Measurements from ENCODE around the gene TEX264. TPM values are rescaled to one million over a fixed set of nuclear protein-coding genes. Genes with fewer than 3 reads are reported as not detected.

TEX264 gene
- polyA plus RNA-seq, 1 donor from 2014 or later = 35.4 TPM

GRCh38 chr3:51747840-51748239 is 76.8 kb downstream of the TEX264 start:
- TF ChIP-seq CTCF (IDR thresholded peaks at IDR 0.05; ENCODE audit: poor library complexity, severe bottlenecking) (no peak), TAF1 (IDR thresholded peaks at IDR 0.05; ENCODE audit: low read depth) (no peak), SMC3 (conservative IDR thresholded peaks at IDR 0.05; ENCODE audit: poor library complexity) (no peak)
- TF ChIP-seq, protein P1, sequence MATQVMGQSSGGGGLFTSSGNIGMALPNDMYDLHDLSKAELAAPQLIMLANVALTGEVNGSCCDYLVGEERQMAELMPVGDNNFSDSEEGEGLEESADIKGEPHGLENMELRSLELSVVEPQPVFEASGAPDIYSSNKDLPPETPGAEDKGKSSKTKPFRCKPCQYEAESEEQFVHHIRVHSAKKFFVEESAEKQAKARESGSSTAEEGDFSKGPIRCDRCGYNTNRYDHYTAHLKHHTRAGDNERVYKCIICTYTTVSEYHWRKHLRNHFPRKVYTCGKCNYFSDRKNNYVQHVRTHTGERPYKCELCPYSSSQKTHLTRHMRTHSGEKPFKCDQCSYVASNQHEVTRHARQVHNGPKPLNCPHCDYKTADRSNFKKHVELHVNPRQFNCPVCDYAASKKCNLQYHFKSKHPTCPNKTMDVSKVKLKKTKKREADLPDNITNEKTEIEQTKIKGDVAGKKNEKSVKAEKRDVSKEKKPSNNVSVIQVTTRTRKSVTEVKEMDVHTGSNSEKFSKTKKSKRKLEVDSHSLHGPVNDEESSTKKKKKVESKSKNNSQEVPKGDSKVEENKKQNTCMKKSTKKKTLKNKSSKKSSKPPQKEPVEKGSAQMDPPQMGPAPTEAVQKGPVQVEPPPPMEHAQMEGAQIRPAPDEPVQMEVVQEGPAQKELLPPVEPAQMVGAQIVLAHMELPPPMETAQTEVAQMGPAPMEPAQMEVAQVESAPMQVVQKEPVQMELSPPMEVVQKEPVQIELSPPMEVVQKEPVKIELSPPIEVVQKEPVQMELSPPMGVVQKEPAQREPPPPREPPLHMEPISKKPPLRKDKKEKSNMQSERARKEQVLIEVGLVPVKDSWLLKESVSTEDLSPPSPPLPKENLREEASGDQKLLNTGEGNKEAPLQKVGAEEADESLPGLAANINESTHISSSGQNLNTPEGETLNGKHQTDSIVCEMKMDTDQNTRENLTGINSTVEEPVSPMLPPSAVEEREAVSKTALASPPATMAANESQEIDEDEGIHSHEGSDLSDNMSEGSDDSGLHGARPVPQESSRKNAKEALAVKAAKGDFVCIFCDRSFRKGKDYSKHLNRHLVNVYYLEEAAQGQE (IDR thresholded peaks at IDR 0.05; ENCODE audit: borderline replicate concordance) = no peak
- Histone ChIP-seq H3K79me2 (replicated peaks; ENCODE audit: insufficient read depth, low read length) (no peaks in the 10 kb centered on the region), H3K27ac (ENCODE audit: low read length) (no peak overlapping the region), H3K9me3 (ENCODE audit: low read length) (no peaks in the 10 kb centered on the region), H3K9ac (ENCODE audit: low read length) (no peak overlapping the region), H3K27me3 (ENCODE audit: insufficient read depth, low read depth, low read length) (no peaks in the 10 kb centered on the region), H3K4me2 (ENCODE audit: low read length) (no peak overlapping the region), H3K9me2 (ENCODE audit: insufficient read depth, low read length) (no peaks in the 10 kb centered on the region), H3K36me3 (ENCODE audit: insufficient read depth, low read length) (no peaks in the 10 kb centered on the region), H3K4me3 (ENCODE audit: low read length) (no peak overlapping the region), H2AFZ (ENCODE audit: low read depth, low read length) (no peak overlapping the region), H3F3A (ENCODE audit: insufficient read depth, low read length, poor library complexity, severe bottlenecking) (no peaks in the 10 kb centered on the region), H4K20me1 (ENCODE audit: insufficient read depth) (no peaks in the 10 kb centered on the region)

DNA sequence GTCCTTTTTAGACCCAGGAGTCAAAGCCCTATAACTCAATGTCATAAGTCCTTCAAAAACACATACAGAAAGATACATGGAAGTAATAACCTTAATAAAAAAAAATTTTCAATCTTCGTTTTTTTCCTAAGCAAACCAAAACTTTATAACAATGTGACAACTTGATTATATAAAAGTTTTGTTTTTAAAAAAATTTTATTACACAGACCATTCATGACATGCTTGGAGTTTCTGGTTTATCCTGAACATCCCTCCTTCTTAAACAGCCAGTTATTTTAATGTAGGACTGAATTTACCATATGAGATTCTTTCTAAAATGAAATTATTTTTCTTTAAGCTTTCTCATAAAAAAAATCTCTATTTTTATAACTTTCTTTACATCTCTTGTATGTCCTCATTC is 77.3 kb downstream of the TEX264 start:
- H4K20me1 ChIP-seq (ENCODE audit: insufficient read depth) = no peaks in the 10 kb centered on the region
- no peak overlapping the region for H3K27ac ChIP-seq (ENCODE audit: low read length)
- H3K9ac ChIP-seq (ENCODE audit: low read length) = no peak overlapping the region
- H3K9me2 ChIP-seq (ENCODE audit: insufficient read depth, low read length) = no peaks in the 10 kb centered on the region
- no peaks in the 10 kb centered on the region for H3F3A ChIP-seq (ENCODE audit: insufficient read depth, low read length, poor library complexity, severe bottlenecking)
- H3K27me3 ChIP-seq (ENCODE audit: insufficient read depth, low read depth, low read length) = no peaks in the 10 kb centered on the region
- no peaks in the 10 kb centered on the region for H3K36me3 ChIP-seq (ENCODE audit: insufficient read depth, low read length)
- H3K4me3 ChIP-seq (ENCODE audit: low read length) = no peak overlapping the region
- H3K9me3 ChIP-seq (ENCODE audit: low read length) = no peaks in the 10 kb centered on the region
- no peak for TF ChIP-seq SMC3 (conservative IDR thresholded peaks at IDR 0.05; ENCODE audit: poor library complexity)
- no peak for TF ChIP-seq EP300 (conservative IDR thresholded peaks at IDR 0.05; ENCODE audit: poor library complexity, severe bottlenecking)
- TF ChIP-seq MXI1 (conservative IDR thresholded peaks at IDR 0.05; ENCODE audit: poor library complexity, severe bottlenecking) = no peak
- TF ChIP-seq POLR2AphosphoS5 (IDR thresholded peaks at IDR 0.05) = no peak
- no peak for TF ChIP-seq CTCF (IDR thresholded peaks at IDR 0.05; ENCODE audit: poor library complexity, severe bottlenecking)
- no peak overlapping the region for H3K4me2 ChIP-seq (ENCODE audit: low read length)
- H3K79me2 ChIP-seq (replicated peaks; ENCODE audit: insufficient read depth, low read length) = no peaks in the 10 kb centered on the region
- H2AFZ ChIP-seq (ENCODE audit: low read depth, low read length) = no peak overlapping the region
